Endothelial cell of umbilical vein (primary cell): ENCODE results near the gene NCAPG2. TPM values are rescaled to one million over a fixed set of nuclear protein-coding genes. Genes with fewer than 3 reads are reported as not detected.

ENCODE experiments used
- BruUV-seq: library from RNA; stranded (reverse); fragments of 400-500 nt; replicated peaks from 2 replicates; lab custom pipeline; 2021; lab: Mats Ljungman, UMichigan
- CTCF ChIA-PET: fragments of 300-600, 350-600 bp; sonication (Branson Sonifier 250); formaldehyde crosslinking; loops from one replicate; lab custom pipeline; 2021; ENCODE audit warnings: antibody characterized with exemption, inconsistent platforms; lab: Charles Lee
- POLR2A ChIA-PET: fragments of 300-600, 350-600 bp; sonication (Branson Sonifier 250); formaldehyde crosslinking; loops from one replicate; lab custom pipeline; 2021; ENCODE audit warnings: antibody characterized with exemption, inconsistent platforms; lab: Charles Lee
- DNase-seq: peaks from one replicate; pipeline ENCODE4 v3.0.0-alpha.2; 2011; ENCODE audit warnings: low read depth, low spot score
- FAIRE-seq: peaks from 2 replicates; lab custom pipeline; 2011; peaks lifted over from hg19 to GRCh38; lab: Jason Lieb, UNC
- H2AFZ ChIP-seq: 2 replicates; pipeline ENCODE4 v1.6.0; 2012; ENCODE audit warnings: low read depth, low read length, control low read depth, inconsistent platforms
- H3K27ac ChIP-seq: 2 replicates; pipeline ENCODE4 v1.5.1; 2011; ENCODE audit warnings: low read depth, mild to moderate bottlenecking, control low read depth, low read length, moderate library complexity; ENCODE audit not compliant: insufficient read depth
- H3K27me3 ChIP-seq, 2 experiments: 2 replicates each; pipeline versions ENCODE4 v1.6.0 to v1.6.1; 2011; ENCODE audit warnings: low read length in 2 of 2, mixed read lengths in 1 of 2; ENCODE audit not compliant: control insufficient read depth in 2 of 2, insufficient read depth in 2 of 2
- H3K36me3 ChIP-seq, 2 experiments: 2 replicates in 1 of 2; 3 replicates in 1 of 2; pipeline ENCODE4 v1.5.1; 2011; ENCODE audit warnings: low read length in 2 of 2, mild to moderate bottlenecking in 1 of 2, moderate library complexity in 1 of 2; ENCODE audit not compliant: control insufficient read depth in 2 of 2, insufficient read depth in 2 of 2; ENCODE audit errors: extremely low read depth in 1 of 2
- H3K4me1 ChIP-seq: 3 replicates; pipeline ENCODE4 v1.5.1; 2011; ENCODE audit warnings: mild to moderate bottlenecking, low read length; ENCODE audit not compliant: control insufficient read depth, insufficient read depth; ENCODE audit errors: extremely low read depth
- H3K4me2 ChIP-seq: 2 replicates; pipeline ENCODE4 v1.6.1; 2011; ENCODE audit warnings: low read length, control low read depth, mixed read lengths; ENCODE audit not compliant: insufficient read depth
- H3K4me3 ChIP-seq, 3 experiments: fragments of 200-600 bp in 1 of 3; sonication (generic), shearing (Covaris generic) in 1 of 3; replicated peaks in 1 of 3; 2 replicates each; pipeline ENCODE4 v1.5.1; 2011 to 2016; ENCODE audit warnings: control low read depth in 3 of 3, low read length in 3 of 3, mild to moderate bottlenecking in 2 of 3, inconsistent platforms in 1 of 3, low read depth in 1 of 3, moderate library complexity in 1 of 3; ENCODE audit not compliant: insufficient read depth in 1 of 3
- H3K79me2 ChIP-seq: 2 replicates; pipeline ENCODE4 v1.6.0; 2012; ENCODE audit warnings: low read length, inconsistent platforms; ENCODE audit not compliant: control insufficient read depth, insufficient read depth
- H3K9ac ChIP-seq: replicated peaks from 2 replicates; pipeline ENCODE3; 2011; ENCODE audit warnings: low read length, control low read depth; ENCODE audit not compliant: insufficient read depth; ENCODE audit errors: extremely low read depth
- H3K9me1 ChIP-seq: replicated peaks from 3 replicates; pipeline ENCODE4 v1.6.0; 2011; ENCODE audit warnings: mild to moderate bottlenecking, low read length; ENCODE audit not compliant: control insufficient read depth, insufficient read depth; ENCODE audit errors: extremely low read depth
- H3K9me3 ChIP-seq: replicated peaks from 2 replicates; pipeline ENCODE4 v1.5.1; 2012; ENCODE audit warnings: low read length, inconsistent platforms; ENCODE audit not compliant: control insufficient read depth, insufficient read depth
- H4K20me1 ChIP-seq: replicated peaks from 2 replicates; pipeline ENCODE3; 2011; ENCODE audit warnings: mild to moderate bottlenecking, low read length; ENCODE audit not compliant: control insufficient read depth, insufficient read depth; ENCODE audit errors: extremely low read depth
- CTCF ChIP-seq, 2 donors: IDR thresholded peaks; 1 replicate in 1 of 2; 2 replicates in 1 of 2; pipeline ENCODE4 v1.5.1; 2011; ENCODE audit warnings: low read length in 2 of 2, mild to moderate bottlenecking in 2 of 2, moderate library complexity in 2 of 2, control low read depth in 1 of 2, inconsistent platforms in 1 of 2, low read depth in 1 of 2; ENCODE audit not compliant: insufficient read depth in 1 of 2; ENCODE audit errors: extremely low read depth in 1 of 2
- EZH2 ChIP-seq: IDR thresholded peaks from 2 replicates; pipeline ENCODE4 v1.6.1; 2012; ENCODE audit warnings: borderline replicate concordance, low read depth, mild to moderate bottlenecking, moderate library complexity, low read length, inconsistent platforms; ENCODE audit not compliant: severe bottlenecking
- FOS ChIP-seq: IDR thresholded peaks from 2 replicates; pipeline ENCODE4 v1.6.1; 2011; ENCODE audit warnings: mild to moderate bottlenecking, low read length, moderate library complexity, borderline replicate concordance; ENCODE audit not compliant: insufficient read depth
- GATA2 ChIP-seq: IDR thresholded peaks from 2 replicates; pipeline ENCODE4 v1.7.0; 2011; ENCODE audit warnings: low read depth, mild to moderate bottlenecking, moderate library complexity, mixed read lengths, low read length; ENCODE audit not compliant: insufficient read length, insufficient read depth
- JUN ChIP-seq: IDR thresholded peaks from 2 replicates; pipeline ENCODE4 v1.6.1; 2011; ENCODE audit warnings: borderline replicate concordance, low read depth; ENCODE audit not compliant: insufficient read length, insufficient read depth
- MAX ChIP-seq: IDR thresholded peaks from 2 replicates; pipeline ENCODE4 v1.6.1; 2011; ENCODE audit not compliant: insufficient read depth, insufficient read length
- MYC ChIP-seq: IDR thresholded peaks from one replicate; pipeline ENCODE4 v1.6.1; 2011; ENCODE audit warnings: mild to moderate bottlenecking, low read depth, low read length
- POLR2A ChIP-seq: IDR thresholded peaks from 2 replicates; pipeline ENCODE4 v1.6.1; 2012; ENCODE audit warnings: low read depth, mild to moderate bottlenecking, control low read depth, low read length
- POLR2AphosphoS5 ChIP-seq: IDR thresholded peaks from 2 replicates; pipeline ENCODE4 v1.6.1; 2012; ENCODE audit warnings: low read depth, mild to moderate bottlenecking, control low read depth, low read length, moderate library complexity; ENCODE audit not compliant: insufficient read depth
- dilution Hi-C: fragments of 300-500 bp; cut with MboI; formaldehyde crosslinking; loops from one replicate; pipeline ENCODE4 v1.15.0; 2019; ENCODE audit warnings: low sequenced_read_pairs; ENCODE audit not compliant: extremely low pct_ligation_motif_present
- intact Hi-C: fragments of 100-400 bp; cut with micrococcal nuclease; formaldehyde crosslinking; loops from one replicate; pipeline ENCODE4 v1.10.0; 2022
- polyA plus RNA-seq, 4 experiments: library from polyadenylated mRNA; depleted of rRNA in 3 of 4; stranded (reverse) in 3 of 4; unstranded in 1 of 4; fragments of >200 nt; gene quantifications; 2 replicates each; pipeline versions ENCODE4 v1.2.1 to v1.2.3, GENCODE V29; 2011 to 2012; ENCODE audit warnings: missing spikeins in 1 of 4
- total RNA-seq: library from RNA; stranded (reverse); gene quantifications from 2 replicates; pipeline ENCODE4 v1.2.3, GENCODE V29; 2021

NCAPG2 gene
- total and polyA plus RNA-seq, 2 donors (not counting 3 experiments of a cell fraction or from before 2014, with no cell fraction given) = 19.2 to 62.3 TPM

- FAIRE-seq (no peak), DNase-seq (no peak)
- intact Hi-C loops (no loop called here), dilution Hi-C loops (no loop called here)
- Histone ChIP-seq H3K36me3 (peaks cover 3% of the 10 kb centered on the region in 2 experiments), H3K9me3 (no peaks in the 10 kb centered on the region), H3K79me2 (no peaks in the 10 kb centered on the region), H3K27ac (no peak overlapping the region), H3K9me1 (no peaks in the 10 kb centered on the region), H3K9ac (no peak overlapping the region), H3K4me2 (no peak overlapping the region), H4K20me1 (no peaks in the 10 kb centered on the region), H3K4me1 (no peaks in the 10 kb centered on the region), H3K4me3 (no peak overlapping the region), H3K27me3 (no peaks in the 10 kb centered on the region), H2AFZ (no peak overlapping the region)
- no peak for TF ChIP-seq JUN
- no peak for TF ChIP-seq GATA2
- TF ChIP-seq POLR2AphosphoS5 = no peak
- no peak for TF ChIP-seq MAX
- TF ChIP-seq POLR2A = no peak
- no peak for TF ChIP-seq CTCF (IDR thresholded peaks at IDR 0.05; ENCODE audit: extremely low read depth in 1 of 2, insufficient read depth in 1 of 2, low read depth in 1 of 2, low read length in 2 of 2)
- no peak for TF ChIP-seq EZH2
- no peak for TF ChIP-seq MYC
- no peak for TF ChIP-seq FOS
- no TSS peak for BruUV-seq
- POLR2A ChIA-PET = interaction anchor here (0.8 kb wide), 1 partner anchor 25 kb away, joined by 3 read pairs; the partner anchor contains the start of gene NCAPG2
- CTCF ChIA-PET = interaction anchor here (0.6 to 1.2 kb wide), 3 partner anchors 14 to 100 kb away, joined by 3 read pairs; partner anchors contain the start of genes ESYT2 and NCAPG2
These were observed 25.2 kb upstream of the NCAPG2 start for GRCh38 chr7:158729646-158730382.
